ENCODE results near the gene TMEM213. TPM values are rescaled to one million over a fixed set of nuclear protein-coding genes. Genes with fewer than 3 reads are reported as not detected.
A peak's percentile ranks its signal among the peaks of the same experiment; 100 is the strongest.

Gene TMEM213
- total RNA-seq, 1 experiment from 2014 or later, result not detected

GRCh38 chr7:138865843-138866242 is 68.0 kb downstream of the TMEM213 start:
- H3K27ac ChIP-seq, result no peak overlapping the region
- no peaks in the 10 kb centered on the region for H3K79me2 ChIP-seq (ENCODE audit: low read depth)
- H3K9me2 ChIP-seq (ENCODE audit: insufficient read depth), result no peaks in the 10 kb centered on the region
- BruUV-seq (replicated peaks), result no TSS peak
- peaks cover 2% of the 10 kb centered on the region; the same call in 1 of the 2 replicates for H3K36me3 ChIP-seq (ENCODE audit: low read depth)
- DNase-seq, result peak in 1 of 2 experiments; percentile 51
- H4K20me1 ChIP-seq (ENCODE audit: insufficient read depth), result no peaks in the 10 kb centered on the region
- no peak overlapping the region for H2AFZ ChIP-seq
- H3K4me1 ChIP-seq (replicated peaks; ENCODE audit: insufficient read depth), result peaks cover 28% of the 10 kb centered on the region
- no peak overlapping the region for H3K4me3 ChIP-seq
- intact Hi-C loops (cut with micrococcal nuclease; ENCODE audit: unreplicated experiment), result loop anchor here (1.0 to 10.0 kb wide), 6 partner anchors 127 to 963 kb away; partner anchors contain the start of gene TRIM24
- TF ChIP-seq EZH2 (IDR thresholded peaks at IDR 0.05; ENCODE audit: low read depth), result no peak
- TF ChIP-seq CTCF (conservative IDR thresholded peaks at IDR 0.05), result peak; percentile 80
- H3K27me3 ChIP-seq (ENCODE audit: insufficient read depth, low read depth), result no peaks in the 10 kb centered on the region
- CTCF ChIA-PET, result no interaction called here
- H3K4me2 ChIP-seq, result no peak overlapping the region; the same call in 1 of the 2 replicates
- POLR2A ChIA-PET (ENCODE audit: unreplicated experiment), result no interaction called here
- H3F3A ChIP-seq (ENCODE audit: insufficient read depth, low read depth), result peaks cover 24% of the 10 kb centered on the region
- H3K9me3 ChIP-seq (ENCODE audit: insufficient read depth, low read depth), result no peaks in the 10 kb centered on the region

- no peak for DNase-seq
- Histone ChIP-seq H3K9me3 (ENCODE audit: insufficient read depth, low read depth) (no peaks in the 10 kb centered on the region), H3K36me3 (ENCODE audit: low read depth) (no peaks in the 10 kb centered on the region; the same call in 1 of the 2 replicates), H3F3A (ENCODE audit: insufficient read depth, low read depth) (peaks cover 24% of the 10 kb centered on the region), H4K20me1 (ENCODE audit: insufficient read depth) (no peaks in the 10 kb centered on the region), H3K4me2 (no peak overlapping the region; the same call in 1 of the 2 replicates), H2AFZ (no peak overlapping the region), H3K4me3 (no peak overlapping the region), H3K79me2 (ENCODE audit: low read depth) (no peaks in the 10 kb centered on the region), H3K27me3 (ENCODE audit: insufficient read depth, low read depth) (no peaks in the 10 kb centered on the region), H3K27ac (no peak overlapping the region), H3K4me1 (replicated peaks; ENCODE audit: insufficient read depth) (peaks cover 28% of the 10 kb centered on the region), H3K9me2 (ENCODE audit: insufficient read depth) (no peaks in the 10 kb centered on the region)
- CTCF ChIA-PET, result no interaction called here
- intact Hi-C loops (cut with micrococcal nuclease; ENCODE audit: unreplicated experiment), result loop anchor here (1.0 to 10.0 kb wide), 3 partner anchors 202 to 963 kb away; no protein-coding TSS in a partner anchor
- POLR2A ChIA-PET (ENCODE audit: unreplicated experiment), result no interaction called here
- TF ChIP-seq CTCF (conservative IDR thresholded peaks at IDR 0.05), result no peak
- TF ChIP-seq EZH2 (IDR thresholded peaks at IDR 0.05; ENCODE audit: low read depth), result no peak
- no TSS peak for BruUV-seq (replicated peaks)
Measured at GRCh38 chr7:138866353-138866752, 68.6 kb downstream of the TMEM213 start.

- TF ChIP-seq CTCF (conservative IDR thresholded peaks at IDR 0.05), result no peak
- no peak for TF ChIP-seq EZH2 (IDR thresholded peaks at IDR 0.05; ENCODE audit: low read depth)
- Histone ChIP-seq H3K4me1 (replicated peaks; ENCODE audit: insufficient read depth) (peaks cover 37% of the 10 kb centered on the region), H3K4me3 (no peak overlapping the region), H3K36me3 (ENCODE audit: low read depth) (no peaks in the 10 kb centered on the region; the same call in 1 of the 2 replicates), H3K9me2 (ENCODE audit: insufficient read depth) (no peaks in the 10 kb centered on the region), H3K27ac (no peak overlapping the region), H3K79me2 (ENCODE audit: low read depth) (no peaks in the 10 kb centered on the region), H3K4me2 (no peak overlapping the region), H3K27me3 (ENCODE audit: insufficient read depth, low read depth) (no peaks in the 10 kb centered on the region), H4K20me1 (ENCODE audit: insufficient read depth) (no peaks in the 10 kb centered on the region), H3F3A (ENCODE audit: insufficient read depth, low read depth) (peaks cover 31% of the 10 kb centered on the region), H3K9me3 (ENCODE audit: insufficient read depth, low read depth) (no peaks in the 10 kb centered on the region), H2AFZ (no peak overlapping the region)
- BruUV-seq (replicated peaks), result no TSS peak
- intact Hi-C loops (cut with micrococcal nuclease; ENCODE audit: unreplicated experiment), result loop anchor here (10.0 kb wide), 2 partner anchors 203 to 283 kb away; no protein-coding TSS in a partner anchor
- ChIA-PET CTCF (no interaction called here), POLR2A (ENCODE audit: unreplicated experiment) (no interaction called here)
- DNase-seq, result no peak
Measured at GRCh38 chr7:138867744-138868143, 70.0 kb downstream of the TMEM213 start.
